ENCODE results near the gene SH3RF1. TPM values are rescaled to one million over a fixed set of nuclear protein-coding genes. Genes with fewer than 3 reads are reported as not detected.

SH3RF1 gene
- total RNA-seq, 3 donors from 2014 or later: 20.2 to 37.0 (median 27.9) TPM

GRCh38 chr4:169110633-169111032 is 160.1 kb downstream of the SH3RF1 start:
- TF ChIP-seq POLR2AphosphoS5 (IDR thresholded peaks at IDR 0.05) (no peak), POLR2A (IDR thresholded peaks at IDR 0.05) (no peak)
- TF ChIP-seq, protein P1, sequence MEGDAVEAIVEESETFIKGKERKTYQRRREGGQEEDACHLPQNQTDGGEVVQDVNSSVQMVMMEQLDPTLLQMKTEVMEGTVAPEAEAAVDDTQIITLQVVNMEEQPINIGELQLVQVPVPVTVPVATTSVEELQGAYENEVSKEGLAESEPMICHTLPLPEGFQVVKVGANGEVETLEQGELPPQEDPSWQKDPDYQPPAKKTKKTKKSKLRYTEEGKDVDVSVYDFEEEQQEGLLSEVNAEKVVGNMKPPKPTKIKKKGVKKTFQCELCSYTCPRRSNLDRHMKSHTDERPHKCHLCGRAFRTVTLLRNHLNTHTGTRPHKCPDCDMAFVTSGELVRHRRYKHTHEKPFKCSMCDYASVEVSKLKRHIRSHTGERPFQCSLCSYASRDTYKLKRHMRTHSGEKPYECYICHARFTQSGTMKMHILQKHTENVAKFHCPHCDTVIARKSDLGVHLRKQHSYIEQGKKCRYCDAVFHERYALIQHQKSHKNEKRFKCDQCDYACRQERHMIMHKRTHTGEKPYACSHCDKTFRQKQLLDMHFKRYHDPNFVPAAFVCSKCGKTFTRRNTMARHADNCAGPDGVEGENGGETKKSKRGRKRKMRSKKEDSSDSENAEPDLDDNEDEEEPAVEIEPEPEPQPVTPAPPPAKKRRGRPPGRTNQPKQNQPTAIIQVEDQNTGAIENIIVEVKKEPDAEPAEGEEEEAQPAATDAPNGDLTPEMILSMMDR (IDR thresholded peaks at IDR 0.05): no peak
- H3K4me3 ChIP-seq: no peak overlapping the region
- H3K27me3 ChIP-seq: no peaks in the 10 kb centered on the region
- peaks cover 4% of the 10 kb centered on the region for H3K36me3 ChIP-seq
- no peaks in the 10 kb centered on the region for H3K4me1 ChIP-seq
- intact Hi-C loops (cut with DNase I; ENCODE audit: low total_unique reads): no loop called here
- no peak overlapping the region for H3K27ac ChIP-seq
- H3K9me3 ChIP-seq: no peaks in the 10 kb centered on the region
- no peak for DNase-seq (ENCODE audit: low spot score in 2 of 2)

- Histone ChIP-seq H3K4me1 (no peaks in the 10 kb centered on the region), H3K27me3 (no peaks in the 10 kb centered on the region), H3K4me3 (no peak overlapping the region), H3K9me3 (no peaks in the 10 kb centered on the region), H3K27ac (no peak overlapping the region), H3K36me3 (peaks cover 4% of the 10 kb centered on the region)
- DNase-seq (ENCODE audit: low spot score in 2 of 2): no peak
- TF ChIP-seq POLR2A (IDR thresholded peaks at IDR 0.05): no peak
- TF ChIP-seq POLR2AphosphoS5 (IDR thresholded peaks at IDR 0.05): no peak
- TF ChIP-seq, protein P1 (IDR thresholded peaks at IDR 0.05): no peak
- intact Hi-C loops (cut with DNase I; ENCODE audit: low total_unique reads): no loop called here
Measured at GRCh38 chr4:169109035-169109675, 161.6 kb downstream of the SH3RF1 start.

DNA sequence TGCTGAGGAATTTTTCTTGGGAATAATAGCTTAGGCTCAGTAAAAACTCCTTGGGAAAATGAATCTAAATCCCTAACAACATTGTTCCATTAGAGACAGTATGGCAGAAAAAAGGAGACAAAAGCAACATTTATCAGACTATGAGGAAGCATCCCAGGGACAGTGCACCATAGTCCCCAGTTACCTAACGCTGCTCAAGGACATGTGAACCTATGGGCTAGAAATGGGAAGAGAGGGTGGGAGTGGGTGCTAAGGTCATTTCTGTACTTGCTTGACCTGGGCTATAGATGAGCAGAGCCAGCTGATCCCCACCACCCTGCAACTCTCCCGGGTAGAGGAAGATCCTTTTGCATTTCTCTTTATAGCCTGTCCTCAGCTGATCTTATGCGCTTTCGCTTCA is 162.5 kb downstream of the SH3RF1 start:
- H3K27me3 ChIP-seq: no peaks in the 10 kb centered on the region
- TF ChIP-seq, protein P1 (IDR thresholded peaks at IDR 0.05): no peak
- TF ChIP-seq POLR2A (IDR thresholded peaks at IDR 0.05) (no peak), POLR2AphosphoS5 (IDR thresholded peaks at IDR 0.05) (no peak)
- DNase-seq (ENCODE audit: low spot score in 2 of 2): no peak
- peaks cover 4% of the 10 kb centered on the region for H3K36me3 ChIP-seq
- intact Hi-C loops (cut with DNase I; ENCODE audit: low total_unique reads): no loop called here
- H3K4me1 ChIP-seq: no peaks in the 10 kb centered on the region
- H3K9me3 ChIP-seq: no peaks in the 10 kb centered on the region
- no peak overlapping the region for H3K4me3 ChIP-seq
- no peak overlapping the region for H3K27ac ChIP-seq

DNA sequence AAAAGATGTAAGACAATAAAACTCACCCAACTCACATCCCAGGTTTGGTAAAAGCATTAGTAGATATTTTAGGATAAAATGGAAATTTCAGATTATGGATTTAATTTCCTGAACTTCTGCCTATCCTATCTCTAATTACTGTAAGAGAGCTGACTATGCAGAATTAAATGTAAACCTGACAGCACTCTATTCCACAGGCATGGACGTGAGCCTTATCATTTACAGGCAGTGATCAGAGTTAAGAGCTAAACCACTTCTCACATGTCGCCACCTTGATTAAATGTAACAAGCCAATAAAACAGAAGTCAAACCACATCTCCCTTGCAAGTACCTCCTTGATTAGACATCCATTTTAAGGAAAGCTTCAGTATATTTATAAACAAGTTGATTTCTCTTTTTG is 163.2 kb downstream of the SH3RF1 start:
- TF ChIP-seq POLR2A (IDR thresholded peaks at IDR 0.05) (no peak), POLR2AphosphoS5 (IDR thresholded peaks at IDR 0.05) (no peak)
- TF ChIP-seq, protein P1 (IDR thresholded peaks at IDR 0.05): no peak
- Histone ChIP-seq H3K4me1 (no peaks in the 10 kb centered on the region), H3K27me3 (no peaks in the 10 kb centered on the region), H3K4me3 (no peak overlapping the region), H3K9me3 (no peaks in the 10 kb centered on the region), H3K27ac (no peak overlapping the region), H3K36me3 (peaks cover 4% of the 10 kb centered on the region)
- DNase-seq (ENCODE audit: low spot score in 2 of 2): no peak
- intact Hi-C loops (cut with DNase I; ENCODE audit: low total_unique reads): no loop called here

- H3K4me3 ChIP-seq: no peak overlapping the region
- H3K36me3 ChIP-seq: peaks cover 4% of the 10 kb centered on the region
- intact Hi-C loops (cut with DNase I; ENCODE audit: low total_unique reads): no loop called here
- no peak for TF ChIP-seq POLR2AphosphoS5 (IDR thresholded peaks at IDR 0.05)
- TF ChIP-seq, protein P1 (IDR thresholded peaks at IDR 0.05): no peak
- no peak for TF ChIP-seq POLR2A (IDR thresholded peaks at IDR 0.05)
- DNase-seq (ENCODE audit: low spot score in 2 of 2): no peak
- H3K9me3 ChIP-seq: no peaks in the 10 kb centered on the region
- H3K27me3 ChIP-seq: no peaks in the 10 kb centered on the region
- H3K4me1 ChIP-seq: no peaks in the 10 kb centered on the region
- peak overlapping the region; percentile 14 to 44 for H3K27ac ChIP-seq
Measured at GRCh38 chr4:169106696-169107229, 164.0 kb downstream of the SH3RF1 start.
